ENCODE data around the gene GTF2A1L. TPM values are rescaled to one million over a fixed set of nuclear protein-coding genes. Genes with fewer than 3 reads are reported as not detected.

The GTF2A1L gene
- total RNA-seq, 4 donors from 2014 or later, result 0.96 TPM; not detected in 3

DNA sequence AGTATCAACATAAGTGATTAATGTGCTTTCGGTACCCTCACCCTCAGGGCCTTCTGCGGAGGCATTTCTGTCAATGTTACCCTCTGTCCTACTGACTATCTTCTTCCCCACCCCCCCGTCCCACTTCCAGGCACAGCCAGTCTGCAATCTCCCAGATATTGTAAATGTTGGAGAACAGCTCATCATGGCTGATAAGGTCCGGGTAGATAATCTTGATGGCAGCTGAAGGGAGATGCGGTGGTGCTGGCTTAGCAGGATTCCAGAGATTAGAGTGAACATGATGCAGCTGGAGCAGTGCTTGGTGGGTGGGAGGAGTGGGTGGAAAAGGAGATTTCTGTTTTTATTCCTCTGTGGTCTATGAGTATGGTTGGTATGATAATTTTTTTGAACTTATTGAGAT lies 15.5 kb downstream of the GTF2A1L start:
- no peak for DNase-seq (ENCODE audit: low spot score in 2 of 2)
- TF ChIP-seq POLR2A (IDR thresholded peaks at IDR 0.05), result no peak
- TF ChIP-seq, protein P1, sequence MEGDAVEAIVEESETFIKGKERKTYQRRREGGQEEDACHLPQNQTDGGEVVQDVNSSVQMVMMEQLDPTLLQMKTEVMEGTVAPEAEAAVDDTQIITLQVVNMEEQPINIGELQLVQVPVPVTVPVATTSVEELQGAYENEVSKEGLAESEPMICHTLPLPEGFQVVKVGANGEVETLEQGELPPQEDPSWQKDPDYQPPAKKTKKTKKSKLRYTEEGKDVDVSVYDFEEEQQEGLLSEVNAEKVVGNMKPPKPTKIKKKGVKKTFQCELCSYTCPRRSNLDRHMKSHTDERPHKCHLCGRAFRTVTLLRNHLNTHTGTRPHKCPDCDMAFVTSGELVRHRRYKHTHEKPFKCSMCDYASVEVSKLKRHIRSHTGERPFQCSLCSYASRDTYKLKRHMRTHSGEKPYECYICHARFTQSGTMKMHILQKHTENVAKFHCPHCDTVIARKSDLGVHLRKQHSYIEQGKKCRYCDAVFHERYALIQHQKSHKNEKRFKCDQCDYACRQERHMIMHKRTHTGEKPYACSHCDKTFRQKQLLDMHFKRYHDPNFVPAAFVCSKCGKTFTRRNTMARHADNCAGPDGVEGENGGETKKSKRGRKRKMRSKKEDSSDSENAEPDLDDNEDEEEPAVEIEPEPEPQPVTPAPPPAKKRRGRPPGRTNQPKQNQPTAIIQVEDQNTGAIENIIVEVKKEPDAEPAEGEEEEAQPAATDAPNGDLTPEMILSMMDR (IDR thresholded peaks at IDR 0.05), result no peak
- intact Hi-C loops (cut with DNase I; ENCODE audit: low total_unique reads), result no loop called here
- H3K4me3 ChIP-seq (ENCODE audit: low read depth, poor library complexity, severe bottlenecking), result no peak overlapping the region
- WGBS, 2 donors, result 47 to 59% methylated on average over 5 of the region's 5 CpGs

DNA sequence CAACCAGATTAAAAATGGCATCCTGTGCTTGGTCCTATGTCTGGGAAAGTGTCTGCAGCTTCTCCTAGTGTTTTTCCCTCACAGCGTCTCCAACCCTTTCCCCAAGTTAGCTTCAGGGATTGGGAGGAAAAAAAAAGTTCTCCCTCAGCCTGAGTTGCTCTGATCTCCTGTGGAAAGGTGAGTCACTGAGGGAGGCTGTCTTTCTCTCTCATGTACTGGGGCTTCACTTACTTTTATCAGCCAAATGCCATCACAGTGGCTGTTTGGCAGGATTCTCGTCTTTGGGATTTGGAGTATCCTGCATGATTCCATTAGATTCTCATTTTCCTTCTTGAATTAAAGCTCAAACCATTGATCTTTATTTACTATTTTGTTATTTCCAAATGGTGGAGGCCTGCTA lies 18.1 kb downstream of the GTF2A1L start:
- intact Hi-C loops (cut with DNase I; ENCODE audit: low total_unique reads), result no loop called here
- DNase-seq (ENCODE audit: low spot score in 2 of 2), result no peak
- H3K4me3 ChIP-seq (ENCODE audit: low read depth, poor library complexity, severe bottlenecking), result no peak overlapping the region
- WGBS, 2 donors, result 71 to 89% methylated on average over 2 of the region's 2 CpGs
- no peak for TF ChIP-seq POLR2A (IDR thresholded peaks at IDR 0.05)
- TF ChIP-seq, protein P1 (IDR thresholded peaks at IDR 0.05), result no peak

DNA sequence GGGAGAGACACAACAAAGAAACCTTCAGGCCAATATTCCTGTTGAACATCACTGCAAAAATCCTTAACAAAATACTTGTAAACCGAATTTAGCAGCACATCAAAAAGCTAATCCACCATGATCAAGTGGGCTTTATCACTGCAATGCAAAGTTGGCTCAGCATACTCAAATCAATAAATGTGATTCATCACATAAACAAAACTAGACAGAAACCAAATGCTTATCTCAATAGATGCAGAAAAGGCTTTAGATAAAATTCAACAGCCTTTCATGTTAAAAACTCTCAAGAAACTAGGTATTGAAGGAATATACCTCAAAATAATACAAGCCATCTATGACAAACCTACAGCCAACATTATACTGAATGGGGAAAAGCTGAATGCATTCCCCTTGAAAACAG lies 20.6 kb downstream of the GTF2A1L start:
- no peak for TF ChIP-seq POLR2A (IDR thresholded peaks at IDR 0.05)
- TF ChIP-seq, protein P1 (IDR thresholded peaks at IDR 0.05), result no peak
- 59 to 77% methylated on average over 1 of the region's 1 CpG for WGBS, 2 donors
- intact Hi-C loops (cut with DNase I; ENCODE audit: low total_unique reads), result no loop called here
- no peak overlapping the region for H3K4me3 ChIP-seq (ENCODE audit: low read depth, poor library complexity, severe bottlenecking)
- DNase-seq (ENCODE audit: low spot score in 2 of 2), result no peak

DNA sequence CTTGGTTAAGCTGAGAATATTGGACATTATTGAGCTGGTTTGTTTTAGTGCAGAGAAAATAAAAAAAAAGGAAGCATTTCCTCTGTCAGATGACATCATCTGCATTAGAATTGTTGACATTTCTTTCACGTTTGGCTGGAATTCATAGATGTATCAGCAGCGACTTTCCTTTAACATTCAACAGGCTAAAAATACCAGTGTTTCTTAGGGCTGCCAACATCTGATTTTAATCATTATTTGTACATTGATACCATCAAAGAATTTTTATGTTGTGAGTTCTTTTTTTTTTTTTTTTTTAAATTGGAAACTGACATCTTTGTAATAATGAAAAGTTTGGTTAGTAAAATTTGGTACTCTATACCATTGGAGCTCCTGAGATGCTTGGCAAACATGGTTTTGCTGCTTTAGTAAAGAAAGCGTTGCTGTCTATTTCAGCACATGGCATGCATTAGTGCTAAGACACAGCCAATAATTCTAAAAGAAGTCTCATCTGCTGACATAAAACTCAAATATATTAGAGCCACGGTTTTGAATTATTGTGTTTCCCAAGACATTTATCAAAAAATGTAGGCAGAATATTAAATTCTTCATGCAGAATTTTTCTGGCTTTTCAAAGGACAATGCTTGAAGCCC lies 33.6 kb downstream of the GTF2A1L start:
- DNase-seq (ENCODE audit: low spot score in 2 of 2), result no peak
- no peak for TF ChIP-seq POLR2A (IDR thresholded peaks at IDR 0.05)
- TF ChIP-seq, protein P1 (IDR thresholded peaks at IDR 0.05), result no peak
- 24 to 27% methylated on average over 4 of the region's 4 CpGs for WGBS, 2 donors
- intact Hi-C loops (cut with DNase I; ENCODE audit: low total_unique reads), result no loop called here
- H3K4me3 ChIP-seq (ENCODE audit: low read depth, poor library complexity, severe bottlenecking), result no peak overlapping the region

DNA sequence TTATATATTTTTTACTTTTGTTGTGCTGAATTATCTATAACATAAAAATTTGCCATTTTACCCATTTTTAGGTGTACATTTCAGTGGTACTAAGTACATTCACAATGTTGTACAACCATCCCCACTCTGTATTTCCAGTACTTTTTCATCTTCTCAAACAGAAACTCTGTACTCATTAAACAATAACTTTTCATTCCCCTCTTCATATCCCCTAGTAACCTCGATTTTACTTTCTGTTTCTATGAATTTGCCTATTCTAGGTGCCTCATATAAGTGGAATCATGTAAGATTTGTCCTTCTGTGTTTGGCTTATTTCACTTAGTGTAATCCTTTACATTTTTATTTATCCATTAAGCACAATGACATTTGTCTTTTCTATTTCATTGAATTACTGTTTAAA lies 51.3 kb downstream of the GTF2A1L start:
- DNase-seq (ENCODE audit: low spot score in 2 of 2), result no peak
- TF ChIP-seq, protein P1 (IDR thresholded peaks at IDR 0.05), result no peak
- TF ChIP-seq POLR2A (IDR thresholded peaks at IDR 0.05), result no peak
- intact Hi-C loops (cut with DNase I; ENCODE audit: low total_unique reads), result no loop called here
- 72 to 76% methylated on average over 1 of the region's 1 CpG for WGBS, 2 donors
- no peak overlapping the region for H3K4me3 ChIP-seq (ENCODE audit: low read depth, poor library complexity, severe bottlenecking)

DNA sequence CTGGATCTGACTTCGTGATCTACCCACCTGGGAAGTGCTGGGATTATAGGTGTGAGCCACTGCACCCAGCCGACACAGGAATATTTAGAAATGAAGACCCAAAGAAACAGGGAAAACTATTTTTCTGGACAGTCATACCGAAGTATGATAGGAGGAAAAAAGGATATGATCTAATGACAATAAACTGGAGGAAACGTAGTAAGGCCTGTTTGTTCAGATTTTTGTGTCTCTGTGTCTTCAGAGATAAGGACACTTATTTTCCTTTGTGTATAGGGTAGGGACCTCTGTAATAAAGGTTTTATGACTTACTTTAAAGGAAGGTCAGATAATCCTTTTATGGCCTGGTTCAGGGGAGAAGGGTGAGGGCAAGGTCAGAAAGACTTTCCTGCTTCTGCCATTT lies 55.9 kb downstream of the GTF2A1L start:
- TF ChIP-seq, protein P1 (IDR thresholded peaks at IDR 0.05), result no peak
- no peak for TF ChIP-seq POLR2A (IDR thresholded peaks at IDR 0.05)
- no peak for DNase-seq (ENCODE audit: low spot score in 2 of 2)
- no peak overlapping the region for H3K4me3 ChIP-seq (ENCODE audit: low read depth, poor library complexity, severe bottlenecking)
- intact Hi-C loops (cut with DNase I; ENCODE audit: low total_unique reads), result no loop called here
- WGBS, 2 donors, result 87 to 89% methylated on average over 4 of the region's 4 CpGs
